Measurements from ENCODE around the gene PDE4D. TPM values are rescaled to one million over a fixed set of nuclear protein-coding genes. Genes with fewer than 3 reads are reported as not detected.
A peak's percentile ranks its signal among the peaks of the same experiment; 100 is the strongest.

The PDE4D gene
- total and polyA plus RNA-seq, 9 donors = 21.1 to 65.9 (median 33.0) TPM

GRCh38 chr5:59333416-59333815 is 560.1 kb downstream of the PDE4D start:
- H3K36me3 ChIP-seq (ENCODE audit: control insufficient read depth, insufficient read depth, low read length) = no peaks in the 10 kb centered on the region
- H3K27me3 ChIP-seq (ENCODE audit: control insufficient read depth, insufficient read depth, low read length) = no peaks in the 10 kb centered on the region
- H3K27ac ChIP-seq (ENCODE audit: low read length) = no peak overlapping the region
- no peak overlapping the region for H3K4me3 ChIP-seq (ENCODE audit: low read length)
- no peak for DNase-seq
- no peaks in the 10 kb centered on the region for H3K9me3 ChIP-seq (replicated peaks; ENCODE audit: control insufficient read depth, low read depth, low read length)
- peaks cover 5% of the 10 kb centered on the region for H3K4me1 ChIP-seq (ENCODE audit: control insufficient read depth, insufficient read depth, low read length)

GRCh38 chr5:59332236-59332973 is 561.1 kb downstream of the PDE4D start:
- no peaks in the 10 kb centered on the region for H3K9me3 ChIP-seq (replicated peaks; ENCODE audit: control insufficient read depth, low read depth, low read length)
- peaks cover 5% of the 10 kb centered on the region for H3K4me1 ChIP-seq (ENCODE audit: control insufficient read depth, insufficient read depth, low read length)
- 100% methylated on average over 1 of the region's 2 CpGs for WGBS (ENCODE audit: insufficient coverage)
- no peak overlapping the region for H3K27ac ChIP-seq (ENCODE audit: low read length)
- H3K36me3 ChIP-seq (ENCODE audit: control insufficient read depth, insufficient read depth, low read length) = no peaks in the 10 kb centered on the region
- DNase-seq = no peak
- no peaks in the 10 kb centered on the region for H3K27me3 ChIP-seq (ENCODE audit: control insufficient read depth, insufficient read depth, low read length)
- H3K4me3 ChIP-seq (ENCODE audit: low read length) = no peak overlapping the region

GRCh38 chr5:59330680-59331079 is 562.8 kb downstream of the PDE4D start:
- H3K4me3 ChIP-seq (ENCODE audit: low read length) = no peak overlapping the region
- no peak overlapping the region for H3K27ac ChIP-seq (ENCODE audit: low read length)
- no peak for DNase-seq
- no peaks in the 10 kb centered on the region for H3K9me3 ChIP-seq (replicated peaks; ENCODE audit: control insufficient read depth, low read depth, low read length)
- peaks cover 8% of the 10 kb centered on the region for H3K4me1 ChIP-seq (ENCODE audit: control insufficient read depth, insufficient read depth, low read length)
- WGBS (ENCODE audit: insufficient coverage) = 94% methylated on average over 4 of the region's 9 CpGs
- no peaks in the 10 kb centered on the region for H3K36me3 ChIP-seq (ENCODE audit: control insufficient read depth, insufficient read depth, low read length)
- H3K27me3 ChIP-seq (ENCODE audit: control insufficient read depth, insufficient read depth, low read length) = no peaks in the 10 kb centered on the region

- H3K36me3 ChIP-seq (ENCODE audit: control insufficient read depth, insufficient read depth, low read length) = no peaks in the 10 kb centered on the region
- H3K4me3 ChIP-seq (ENCODE audit: low read length) = no peak overlapping the region
- DNase-seq = peak; percentile 92
- peak overlapping the region; percentile 84 for H3K27ac ChIP-seq (ENCODE audit: low read length)
- peaks cover 8% of the 10 kb centered on the region for H3K4me1 ChIP-seq (ENCODE audit: control insufficient read depth, insufficient read depth, low read length)
- 6% methylated on average over 2 of the region's 6 CpGs for WGBS (ENCODE audit: insufficient coverage)
- H3K27me3 ChIP-seq (ENCODE audit: control insufficient read depth, insufficient read depth, low read length) = no peaks in the 10 kb centered on the region
- no peaks in the 10 kb centered on the region for H3K9me3 ChIP-seq (replicated peaks; ENCODE audit: control insufficient read depth, low read depth, low read length)
Observed at GRCh38 chr5:59328709-59329296, 564.7 kb downstream of the PDE4D start.

GRCh38 chr5:59327191-59327980 is 566.1 kb downstream of the PDE4D start:
- Histone ChIP-seq H3K9me3 (replicated peaks; ENCODE audit: control insufficient read depth, low read depth, low read length) (no peaks in the 10 kb centered on the region), H3K27ac (ENCODE audit: low read length) (peak overlapping the region; percentile 84), H3K27me3 (ENCODE audit: control insufficient read depth, insufficient read depth, low read length) (no peaks in the 10 kb centered on the region), H3K4me3 (ENCODE audit: low read length) (no peak overlapping the region), H3K36me3 (ENCODE audit: control insufficient read depth, insufficient read depth, low read length) (no peaks in the 10 kb centered on the region), H3K4me1 (ENCODE audit: control insufficient read depth, insufficient read depth, low read length) (peaks cover 8% of the 10 kb centered on the region)
- peak; percentile 81 for DNase-seq
- no CpG with 5 or more reads among the region's 4 CpGs for WGBS (ENCODE audit: insufficient coverage)

GRCh38 chr5:59326596-59326995 is 566.9 kb downstream of the PDE4D start:
- Histone ChIP-seq H3K27me3 (ENCODE audit: control insufficient read depth, insufficient read depth, low read length) (no peaks in the 10 kb centered on the region), H3K27ac (ENCODE audit: low read length) (peak overlapping the region; percentile 84), H3K4me3 (ENCODE audit: low read length) (no peak overlapping the region), H3K4me1 (ENCODE audit: control insufficient read depth, insufficient read depth, low read length) (peaks cover 8% of the 10 kb centered on the region), H3K9me3 (replicated peaks; ENCODE audit: control insufficient read depth, low read depth, low read length) (no peaks in the 10 kb centered on the region), H3K36me3 (ENCODE audit: control insufficient read depth, insufficient read depth, low read length) (no peaks in the 10 kb centered on the region)
- no CpG with 5 or more reads among the region's 2 CpGs for WGBS (ENCODE audit: insufficient coverage)
- peak; percentile 92 for DNase-seq

- Histone ChIP-seq H3K4me3 (ENCODE audit: low read length) (no peak overlapping the region), H3K9me3 (replicated peaks; ENCODE audit: control insufficient read depth, low read depth, low read length) (no peaks in the 10 kb centered on the region), H3K27ac (ENCODE audit: low read length) (no peak overlapping the region), H3K4me1 (ENCODE audit: control insufficient read depth, insufficient read depth, low read length) (peaks cover 10% of the 10 kb centered on the region), H3K27me3 (ENCODE audit: control insufficient read depth, insufficient read depth, low read length) (no peaks in the 10 kb centered on the region), H3K36me3 (ENCODE audit: control insufficient read depth, insufficient read depth, low read length) (no peaks in the 10 kb centered on the region)
- DNase-seq = no peak
- WGBS (ENCODE audit: insufficient coverage) = no CpG with 5 or more reads among the region's 2 CpGs
Observed at GRCh38 chr5:59325070-59325469, 568.5 kb downstream of the PDE4D start.

- H3K36me3 ChIP-seq (ENCODE audit: control insufficient read depth, insufficient read depth, low read length) = no peaks in the 10 kb centered on the region
- H3K9me3 ChIP-seq (replicated peaks; ENCODE audit: control insufficient read depth, low read depth, low read length) = no peaks in the 10 kb centered on the region
- H3K4me1 ChIP-seq (ENCODE audit: control insufficient read depth, insufficient read depth, low read length) = peaks cover 10% of the 10 kb centered on the region
- no CpG with 5 or more reads among the region's 2 CpGs for WGBS (ENCODE audit: insufficient coverage)
- no peak overlapping the region for H3K27ac ChIP-seq (ENCODE audit: low read length)
- no peak overlapping the region for H3K4me3 ChIP-seq (ENCODE audit: low read length)
- H3K27me3 ChIP-seq (ENCODE audit: control insufficient read depth, insufficient read depth, low read length) = no peaks in the 10 kb centered on the region
- no peak for DNase-seq
Observed at GRCh38 chr5:59322894-59323293, 570.6 kb downstream of the PDE4D start.

- DNase-seq = no peak
- no peaks in the 10 kb centered on the region for H3K36me3 ChIP-seq (ENCODE audit: control insufficient read depth, insufficient read depth, low read length)
- no peak overlapping the region for H3K4me3 ChIP-seq (ENCODE audit: low read length)
- H3K4me1 ChIP-seq (ENCODE audit: control insufficient read depth, insufficient read depth, low read length) = peaks cover 14% of the 10 kb centered on the region
- no peak overlapping the region for H3K27ac ChIP-seq (ENCODE audit: low read length)
- no peaks in the 10 kb centered on the region for H3K9me3 ChIP-seq (replicated peaks; ENCODE audit: control insufficient read depth, low read depth, low read length)
- no peaks in the 10 kb centered on the region for H3K27me3 ChIP-seq (ENCODE audit: control insufficient read depth, insufficient read depth, low read length)
Observed at GRCh38 chr5:59322058-59322457, 571.5 kb downstream of the PDE4D start.

- WGBS (ENCODE audit: insufficient coverage) = no CpG with 5 or more reads among the region's 3 CpGs
- Histone ChIP-seq H3K4me1 (ENCODE audit: control insufficient read depth, insufficient read depth, low read length) (peaks cover 18% of the 10 kb centered on the region), H3K36me3 (ENCODE audit: control insufficient read depth, insufficient read depth, low read length) (no peaks in the 10 kb centered on the region), H3K9me3 (replicated peaks; ENCODE audit: control insufficient read depth, low read depth, low read length) (no peaks in the 10 kb centered on the region), H3K27me3 (ENCODE audit: control insufficient read depth, insufficient read depth, low read length) (no peaks in the 10 kb centered on the region), H3K4me3 (ENCODE audit: low read length) (no peak overlapping the region), H3K27ac (ENCODE audit: low read length) (no peak overlapping the region)
- no peak for DNase-seq
Observed at GRCh38 chr5:59321642-59322041, 571.9 kb downstream of the PDE4D start.
